Large intestine (tissue), 3 donors: ENCODE results near the gene ATXN10. TPM values are rescaled to one million over a fixed set of nuclear protein-coding genes. Genes with fewer than 3 reads are reported as not detected.

Experiments
- DNase-seq, 2 donors: peaks; one replicate each; pipeline versions ENCODE4 v3.0.0 to v3.0.0-alpha.2; 2013
- H3K27ac ChIP-seq: one replicate; pipeline ENCODE4 v1.5.1; 2013; ENCODE audit warnings: low read length
- H3K27me3 ChIP-seq: 2 replicates; pipeline ENCODE4 v1.6.1; 2013; ENCODE audit warnings: low read length; ENCODE audit not compliant: control insufficient read depth, insufficient read depth
- H3K36me3 ChIP-seq: 2 replicates; pipeline ENCODE4 v1.6.1; 2013; ENCODE audit warnings: low read length; ENCODE audit not compliant: control insufficient read depth, insufficient read depth
- H3K4me1 ChIP-seq: one replicate; pipeline ENCODE4 v1.6.1; 2013; ENCODE audit warnings: low read length; ENCODE audit not compliant: control insufficient read depth, insufficient read depth
- H3K4me3 ChIP-seq: one replicate; pipeline ENCODE4 v1.5.1; 2013; ENCODE audit warnings: low read length
- H3K9me3 ChIP-seq: one replicate; pipeline ENCODE4 v1.6.1; 2013; ENCODE audit warnings: mild to moderate bottlenecking, low read depth, low read length, moderate library complexity; ENCODE audit not compliant: control insufficient read depth
- WGBS: methylation state at CpG from one replicate; pipeline ENCODE4 v1.1.5; 2013; ENCODE audit warnings: low lambda C conversion rate; ENCODE audit not compliant: insufficient coverage; 5-methylcytosine and 5-hydroxymethylcytosine counted together
- polyA plus RNA-seq: library from polyadenylated mRNA; unstranded; fragments of 120-200 nt; gene quantifications from one replicate; pipeline ENCODE4 v1.2.1, GENCODE V29; 2013

ATXN10 gene
- polyA plus RNA-seq, 1 donor = 90.6 TPM

- H3K36me3 ChIP-seq = peaks cover 13% of the 10 kb centered on the region
- WGBS = no CpG with 5 or more reads among the region's 3 CpGs
These were observed 83.2 kb downstream of the ATXN10 start for GRCh38 chr22:45754822-45755221.

DNA sequence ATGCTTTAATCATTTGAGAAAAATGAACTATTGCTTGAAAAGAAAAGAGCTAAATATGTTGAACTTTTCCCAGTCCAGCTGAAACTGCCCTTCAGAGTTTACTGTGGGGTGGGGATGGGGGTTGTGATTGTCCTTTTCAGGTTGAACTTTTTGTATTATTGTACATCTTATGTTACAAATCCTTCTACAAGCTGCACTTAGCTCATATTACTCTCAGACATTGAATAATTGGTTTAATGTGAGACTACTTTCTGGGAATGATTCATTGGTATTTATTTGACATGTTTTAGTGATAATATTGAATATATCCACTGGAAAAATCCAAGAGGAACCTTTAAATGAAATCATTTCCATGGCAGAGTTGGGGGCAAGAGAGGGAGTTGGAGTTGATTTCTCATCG, 84.9 kb downstream of the ATXN10 start:
- no CpG with 5 or more reads among the region's 1 CpG for WGBS
- no peak overlapping the region for H3K27ac ChIP-seq
- no peak overlapping the region for H3K4me3 ChIP-seq
- H3K27me3 ChIP-seq = no peaks in the 10 kb centered on the region
- no peak for DNase-seq
- H3K4me1 ChIP-seq = no peaks in the 10 kb centered on the region
- peaks cover 13% of the 10 kb centered on the region for H3K36me3 ChIP-seq
- no peaks in the 10 kb centered on the region for H3K9me3 ChIP-seq

More at GRCh38 chr22:45754822-45755221, 83.2 kb downstream of the ATXN10 start:
- no peaks in the 10 kb centered on the region for H3K4me1 ChIP-seq
- no peaks in the 10 kb centered on the region for H3K27me3 ChIP-seq
- no peaks in the 10 kb centered on the region for H3K9me3 ChIP-seq
- no peak overlapping the region for H3K4me3 ChIP-seq
- DNase-seq = no peak
- H3K27ac ChIP-seq = no peak overlapping the region

DNA sequence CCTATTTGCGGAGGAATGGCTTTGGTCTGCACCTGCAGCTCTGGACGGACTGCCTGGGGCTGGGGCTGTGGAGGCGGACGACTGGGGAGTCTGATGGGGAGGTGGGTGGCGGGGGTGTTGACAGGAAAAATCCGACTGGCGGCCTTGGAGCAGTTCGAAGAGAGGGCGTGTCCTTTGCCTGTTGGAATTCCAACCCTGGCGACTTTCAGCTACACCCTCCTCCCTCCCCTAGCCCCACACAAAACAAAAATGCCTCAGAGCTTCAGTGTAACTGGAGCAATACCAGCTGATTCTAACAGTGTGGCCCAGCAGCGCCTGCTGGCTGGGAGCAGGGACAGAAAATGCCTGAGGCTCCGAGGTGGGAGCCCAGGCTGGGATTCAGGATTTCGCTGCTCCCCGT, 85.4 kb downstream of the ATXN10 start:
- Histone ChIP-seq H3K9me3 (no peaks in the 10 kb centered on the region), H3K27me3 (no peaks in the 10 kb centered on the region), H3K4me1 (no peaks in the 10 kb centered on the region), H3K4me3 (no peak overlapping the region), H3K27ac (no peak overlapping the region), H3K36me3 (peaks cover 13% of the 10 kb centered on the region)
- no CpG with 5 or more reads among the region's 14 CpGs for WGBS
- no peak for DNase-seq

GRCh38 chr22:45757936-45758335, 86.3 kb downstream of the ATXN10 start:
- DNase-seq = no peak
- peaks cover under 1% of the 10 kb centered on the region for H3K4me1 ChIP-seq
- H3K4me3 ChIP-seq = no peak overlapping the region
- no peaks in the 10 kb centered on the region for H3K27me3 ChIP-seq
- H3K9me3 ChIP-seq = no peaks in the 10 kb centered on the region
- peaks cover 13% of the 10 kb centered on the region for H3K36me3 ChIP-seq
- H3K27ac ChIP-seq = no peak overlapping the region
- no CpG with 5 or more reads among the region's 11 CpGs for WGBS

DNA sequence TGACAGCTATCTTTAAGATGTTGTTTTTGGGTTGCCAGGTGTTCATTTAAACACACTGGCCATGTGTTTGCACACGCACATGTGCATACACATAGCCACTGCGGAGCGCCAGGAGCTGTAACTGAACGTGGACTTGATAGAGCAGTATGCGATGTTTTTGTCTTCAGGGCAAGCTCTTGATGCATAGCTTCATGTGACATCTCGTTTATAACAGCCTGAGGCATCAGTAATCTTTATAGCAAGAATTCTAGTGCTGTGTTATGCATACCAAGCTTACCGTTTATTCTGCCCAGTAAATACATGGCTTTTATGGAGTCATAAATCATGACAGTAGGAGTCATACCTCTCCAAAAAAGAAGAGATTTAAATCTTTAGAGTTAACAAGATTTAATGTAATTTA, 87.0 kb downstream of the ATXN10 start:
- H3K4me1 ChIP-seq = peaks cover 6% of the 10 kb centered on the region
- DNase-seq = no peak
- H3K9me3 ChIP-seq = no peaks in the 10 kb centered on the region
- WGBS = no CpG with 5 or more reads among the region's 7 CpGs
- H3K27ac ChIP-seq = no peak overlapping the region
- no peak overlapping the region for H3K4me3 ChIP-seq
- no peaks in the 10 kb centered on the region for H3K27me3 ChIP-seq
- peaks cover 13% of the 10 kb centered on the region for H3K36me3 ChIP-seq

- no peaks in the 10 kb centered on the region for H3K9me3 ChIP-seq
- no peak overlapping the region for H3K4me3 ChIP-seq
- H3K27me3 ChIP-seq = no peaks in the 10 kb centered on the region
- DNase-seq = no peak
- no peak overlapping the region for H3K27ac ChIP-seq
- H3K4me1 ChIP-seq = peaks cover 6% of the 10 kb centered on the region
- H3K36me3 ChIP-seq = peaks cover 9% of the 10 kb centered on the region
- WGBS = 100% methylated on average over 1 of the region's 2 CpGs
These were observed 89.0 kb downstream of the ATXN10 start for GRCh38 chr22:45760682-45761081.

DNA sequence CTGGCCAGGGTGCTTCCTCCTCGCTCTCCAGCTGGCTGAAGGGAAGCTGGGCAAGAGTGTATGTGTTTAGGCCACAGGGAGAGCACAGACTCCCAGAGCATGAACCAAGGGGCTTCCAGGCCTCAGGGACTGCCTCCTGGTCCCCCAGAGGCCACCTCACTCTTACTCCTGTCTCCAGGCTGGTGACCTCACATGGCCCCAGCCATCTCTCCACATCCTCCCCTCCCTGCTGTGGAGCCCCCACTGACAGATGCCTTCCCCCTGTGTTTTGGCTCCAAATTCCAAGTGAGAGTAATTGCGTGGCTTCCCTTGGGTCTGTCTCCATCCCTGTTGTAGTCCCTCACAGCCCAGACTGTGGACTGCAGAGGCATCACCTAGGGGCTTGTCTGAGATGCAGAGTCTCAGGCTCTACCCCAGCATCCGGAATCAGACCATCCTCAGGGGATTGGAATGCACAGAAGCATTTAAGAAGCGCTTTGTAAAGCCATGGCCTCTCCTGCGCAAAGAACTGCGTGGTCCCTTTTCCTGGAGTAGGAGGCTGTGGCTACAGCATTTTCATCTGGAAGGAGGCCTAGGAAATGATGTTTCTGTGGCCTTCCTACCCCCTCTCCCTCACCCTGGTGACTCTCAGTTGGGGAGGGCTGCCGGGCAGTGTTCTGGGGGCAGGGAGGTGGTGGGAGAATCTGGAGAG, 91.1 kb downstream of the ATXN10 start:
- Histone ChIP-seq H3K27ac (no peak overlapping the region), H3K27me3 (no peaks in the 10 kb centered on the region), H3K36me3 (peaks cover 9% of the 10 kb centered on the region), H3K4me1 (peaks cover 6% of the 10 kb centered on the region), H3K9me3 (no peaks in the 10 kb centered on the region), H3K4me3 (no peak overlapping the region)
- no CpG with 5 or more reads among the region's 7 CpGs for WGBS
- no peak for DNase-seq

- H3K9me3 ChIP-seq = no peaks in the 10 kb centered on the region
- no peak overlapping the region for H3K4me3 ChIP-seq
- H3K27ac ChIP-seq = no peak overlapping the region
- no peaks in the 10 kb centered on the region for H3K27me3 ChIP-seq
- no CpG with 5 or more reads among the region's 10 CpGs for WGBS
- H3K36me3 ChIP-seq = peaks cover 5% of the 10 kb centered on the region
- peaks cover 6% of the 10 kb centered on the region for H3K4me1 ChIP-seq
- peak; percentile 32 to 59 for DNase-seq
These were observed 91.6 kb downstream of the ATXN10 start for GRCh38 chr22:45763236-45763624.

GRCh38 chr22:45768490-45768889, 96.9 kb downstream of the ATXN10 start:
- no peak overlapping the region for H3K27ac ChIP-seq
- WGBS = 100% methylated on average over 1 of the region's 3 CpGs
- H3K9me3 ChIP-seq = no peaks in the 10 kb centered on the region
- H3K4me3 ChIP-seq = no peak overlapping the region
- no peaks in the 10 kb centered on the region for H3K27me3 ChIP-seq
- H3K36me3 ChIP-seq = peaks cover 5% of the 10 kb centered on the region
- no peak for DNase-seq
- peaks cover 2% of the 10 kb centered on the region for H3K4me1 ChIP-seq

DNA sequence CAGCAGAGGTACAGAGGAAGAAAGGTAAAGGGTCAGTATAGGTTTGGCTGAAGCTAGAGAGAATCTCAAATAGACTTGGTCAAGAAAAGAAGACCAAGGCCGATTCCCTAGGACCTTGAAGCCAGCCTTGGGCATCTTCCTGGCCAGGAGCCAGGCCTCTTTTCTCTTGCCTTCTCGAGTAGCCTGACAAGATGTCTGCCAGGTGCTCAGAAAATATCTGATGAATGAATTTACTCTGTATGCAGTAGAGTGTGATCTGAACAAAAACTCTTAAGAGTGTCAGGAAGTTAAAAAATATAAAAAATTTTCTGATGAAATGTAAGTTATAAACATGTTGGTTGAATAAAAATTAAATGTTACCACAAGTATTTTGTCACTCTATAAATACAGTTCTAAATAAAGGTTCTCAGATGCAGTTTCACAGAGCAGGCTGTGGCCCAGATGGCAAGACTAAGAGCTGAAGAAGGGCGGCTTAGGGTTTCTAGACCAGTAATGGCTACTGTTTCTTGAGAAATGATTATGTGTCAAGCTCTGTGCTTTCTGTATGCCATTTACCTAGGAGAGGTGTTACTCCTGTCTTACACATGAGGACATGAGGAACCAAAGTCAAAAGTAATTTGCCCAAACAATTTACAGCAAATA, 98.1 kb downstream of the ATXN10 start:
- no peak overlapping the region for H3K27ac ChIP-seq
- H3K27me3 ChIP-seq = no peaks in the 10 kb centered on the region
- H3K4me1 ChIP-seq = no peaks in the 10 kb centered on the region
- H3K4me3 ChIP-seq = no peak overlapping the region
- no peaks in the 10 kb centered on the region for H3K9me3 ChIP-seq
- H3K36me3 ChIP-seq = peaks cover 6% of the 10 kb centered on the region
- DNase-seq = no peak
- WGBS = no CpG with 5 or more reads among the region's 3 CpGs

GRCh38 chr22:45770506-45770905, 98.9 kb downstream of the ATXN10 start:
- H3K27ac ChIP-seq = no peak overlapping the region
- WGBS = no CpG with 5 or more reads among the region's 4 CpGs

More at GRCh38 chr22:45770506-45770905, 98.9 kb downstream of the ATXN10 start:
- H3K4me3 ChIP-seq = no peak overlapping the region
- H3K9me3 ChIP-seq = no peaks in the 10 kb centered on the region
- H3K27me3 ChIP-seq = no peaks in the 10 kb centered on the region
- no peak for DNase-seq
- H3K36me3 ChIP-seq = peaks cover 6% of the 10 kb centered on the region
- no peaks in the 10 kb centered on the region for H3K4me1 ChIP-seq
